Trophoblast cell (in vitro differentiated cells and primary cell): ENCODE measurements around the gene PSMA7.
A peak's percentile ranks its signal among the peaks of the same experiment; 100 is the strongest.

Source experiments
- DNase-seq, 2 donors: peaks; one replicate each; pipeline ENCODE4 v3.0.0-alpha.2; 2016
- H2AFZ ChIP-seq: 2 replicates; pipeline ENCODE4 v1.6.1; 2013; ENCODE audit warnings: low read length, moderate library complexity, mild to moderate bottlenecking; ENCODE audit not compliant: insufficient read depth, poor library complexity
- H2AK5ac ChIP-seq: 2 replicates; pipeline ENCODE4 v1.6.1; 2013; ENCODE audit warnings: mild to moderate bottlenecking, low read length
- H2BK120ac ChIP-seq: 2 replicates; pipeline ENCODE4 v1.6.1; 2013; ENCODE audit warnings: low read length, mild to moderate bottlenecking, moderate library complexity; ENCODE audit not compliant: insufficient read depth, poor library complexity
- H2BK12ac ChIP-seq: 2 replicates; pipeline ENCODE4 v1.6.1; 2013; ENCODE audit warnings: mild to moderate bottlenecking, low read length, moderate library complexity
- H2BK5ac ChIP-seq: 2 replicates; pipeline ENCODE4 v1.6.1; 2013; ENCODE audit warnings: low read length, low read depth, moderate library complexity, mild to moderate bottlenecking; ENCODE audit not compliant: poor library complexity
- H3K14ac ChIP-seq: 2 replicates; pipeline ENCODE4 v1.6.1; 2013; ENCODE audit warnings: mild to moderate bottlenecking, low read length
- H3K18ac ChIP-seq: 2 replicates; pipeline ENCODE4 v1.6.1; 2013; ENCODE audit warnings: mild to moderate bottlenecking, low read length
- H3K23ac ChIP-seq: 2 replicates; pipeline ENCODE4 v1.6.1; 2013; ENCODE audit warnings: low read length
- H3K27ac ChIP-seq: 2 replicates; pipeline ENCODE4 v1.5.1; 2013; ENCODE audit warnings: low read depth, mild to moderate bottlenecking, inconsistent platforms, low read length, moderate library complexity
- H3K27me3 ChIP-seq: 2 replicates; pipeline ENCODE4 v1.6.1; 2013; ENCODE audit warnings: inconsistent platforms, mild to moderate bottlenecking, low read length, moderate library complexity; ENCODE audit not compliant: insufficient read depth
- H3K36me3 ChIP-seq, 2 experiments: 1 replicate in 1 of 2; 2 replicates in 1 of 2; pipeline ENCODE4 v1.6.1; 2013; ENCODE audit warnings: low read length in 2 of 2, mild to moderate bottlenecking in 2 of 2, moderate library complexity in 1 of 2; ENCODE audit not compliant: insufficient read depth in 2 of 2, control insufficient read depth in 1 of 2
- H3K4ac ChIP-seq: 2 replicates; pipeline ENCODE4 v1.6.1; 2013; ENCODE audit warnings: low read depth, mild to moderate bottlenecking, low read length, moderate library complexity
- H3K4me1 ChIP-seq, 2 experiments: 1 replicate in 1 of 2; 2 replicates in 1 of 2; pipeline ENCODE4 v1.6.1; 2013; ENCODE audit warnings: low read length in 2 of 2, mild to moderate bottlenecking in 2 of 2, moderate library complexity in 1 of 2; ENCODE audit not compliant: insufficient read depth in 2 of 2, control insufficient read depth in 1 of 2
- H3K4me2 ChIP-seq: 2 replicates; pipeline ENCODE4 v1.6.1; 2013; ENCODE audit warnings: inconsistent platforms, mild to moderate bottlenecking, low read length, moderate library complexity
- H3K4me3 ChIP-seq: 2 replicates; pipeline ENCODE4 v1.5.1; 2013; ENCODE audit warnings: mild to moderate bottlenecking, low read depth, low read length, inconsistent platforms
- H3K79me1 ChIP-seq: one replicate; pipeline ENCODE4 v1.6.1; 2013; ENCODE audit warnings: low read length
- H3K79me2 ChIP-seq: 2 replicates; pipeline ENCODE4 v1.6.1; 2013; ENCODE audit warnings: low read length, mild to moderate bottlenecking; ENCODE audit not compliant: control insufficient read depth, insufficient read depth, poor library complexity
- H3K9ac ChIP-seq: 2 replicates; pipeline ENCODE4 v1.6.1; 2013; ENCODE audit warnings: mild to moderate bottlenecking, low read length
- H3K9me3 ChIP-seq: 2 replicates; pipeline ENCODE4 v1.6.1; 2013; ENCODE audit warnings: low read depth, mild to moderate bottlenecking, control low read depth, inconsistent platforms, low read length; ENCODE audit not compliant: insufficient read depth
- H4K12ac ChIP-seq: 2 replicates; pipeline ENCODE4 v1.6.1; 2013; ENCODE audit warnings: low read depth, mild to moderate bottlenecking, low read length, moderate library complexity
- H4K8ac ChIP-seq: 2 replicates; pipeline ENCODE4 v1.6.1; 2013; ENCODE audit warnings: low read depth, mild to moderate bottlenecking, low read length, moderate library complexity
- H4K91ac ChIP-seq: one replicate; pipeline ENCODE4 v1.6.1; 2013; ENCODE audit warnings: low read depth, mild to moderate bottlenecking, low read length, moderate library complexity
- WGBS: extraction: QIAGEN DNeasy Blood & Tissue Kit; methylation state at CpG from one replicate; pipeline ENCODE4 v1.1.7; 2013; ENCODE audit warnings: missing lambda C conversion rate; ENCODE audit not compliant: insufficient read length, insufficient coverage; ENCODE audit errors: extremely low coverage; 5-methylcytosine and 5-hydroxymethylcytosine counted together

Gene PSMA7

DNA sequence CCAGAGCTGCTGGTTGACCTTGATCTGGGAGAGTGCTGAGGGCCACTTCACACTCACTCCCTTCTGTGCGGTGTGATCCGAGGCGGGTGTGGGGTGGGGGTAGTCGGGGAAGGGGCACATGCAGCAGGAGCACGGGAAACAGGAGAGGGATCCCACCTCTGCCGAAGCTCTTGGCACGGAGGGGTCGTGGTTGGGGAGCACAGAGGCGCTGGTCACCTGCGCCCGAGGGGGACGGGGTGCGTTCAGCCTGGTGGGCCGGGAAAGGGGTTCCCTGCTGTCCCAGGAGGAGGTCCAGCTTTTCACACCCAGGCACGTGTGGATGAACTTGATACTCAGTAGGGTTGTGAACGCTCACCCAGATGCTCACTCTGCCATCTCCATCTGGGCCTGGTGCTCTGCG, 17.7 kb upstream of the PSMA7 start:
- Histone ChIP-seq H3K4me3 (no peak overlapping the region), H3K9me3 (no peaks in the 10 kb centered on the region), H3K4ac (no peak overlapping the region), H3K14ac (no peak overlapping the region), H3K23ac (no peak overlapping the region), H4K91ac (no peak overlapping the region), H3K4me2 (no peak overlapping the region), H3K79me1 (no peaks in the 10 kb centered on the region), H3K36me3 (peaks cover 59 to 64% of the 10 kb centered on the region in 2 experiments), H3K18ac (peak overlapping the region; percentile 16), H3K79me2 (peaks cover 9% of the 10 kb centered on the region), H3K9ac (no peak overlapping the region), H4K8ac (no peak overlapping the region), H3K27me3 (no peaks in the 10 kb centered on the region), H2BK12ac (no peak overlapping the region), H2BK120ac (no peak overlapping the region), H2AFZ (no peak overlapping the region), H4K12ac (no peak overlapping the region), H2AK5ac (no peak overlapping the region), H3K27ac (no peak overlapping the region), H2BK5ac (no peak overlapping the region), H3K4me1 (peaks cover 17 to 23% of the 10 kb centered on the region in 2 experiments)
- WGBS = no CpG with 5 or more reads among the region's 17 CpGs
- no peak for DNase-seq

GRCh38 chr20:62160253-62160652, 17.1 kb upstream of the PSMA7 start:
- Histone ChIP-seq H3K9ac (no peak overlapping the region), H2BK5ac (no peak overlapping the region), H3K9me3 (no peaks in the 10 kb centered on the region), H2BK120ac (no peak overlapping the region), H3K4ac (no peak overlapping the region), H3K14ac (no peak overlapping the region), H3K4me2 (no peak overlapping the region), H3K27me3 (no peaks in the 10 kb centered on the region), H4K8ac (no peak overlapping the region), H2AFZ (no peak overlapping the region), H4K91ac (no peak overlapping the region), H3K27ac (no peak overlapping the region), H3K79me1 (no peaks in the 10 kb centered on the region), H4K12ac (no peak overlapping the region), H3K4me3 (no peak overlapping the region), H2AK5ac (no peak overlapping the region), H3K36me3 (peaks cover 54 to 58% of the 10 kb centered on the region in 2 experiments), H2BK12ac (no peak overlapping the region), H3K4me1 (peaks cover 24 to 28% of the 10 kb centered on the region in 2 experiments), H3K23ac (no peak overlapping the region), H3K18ac (no peak overlapping the region), H3K79me2 (peaks cover 9% of the 10 kb centered on the region)
- WGBS = no CpG with 5 or more reads among the region's 9 CpGs
- DNase-seq = no peak

DNA sequence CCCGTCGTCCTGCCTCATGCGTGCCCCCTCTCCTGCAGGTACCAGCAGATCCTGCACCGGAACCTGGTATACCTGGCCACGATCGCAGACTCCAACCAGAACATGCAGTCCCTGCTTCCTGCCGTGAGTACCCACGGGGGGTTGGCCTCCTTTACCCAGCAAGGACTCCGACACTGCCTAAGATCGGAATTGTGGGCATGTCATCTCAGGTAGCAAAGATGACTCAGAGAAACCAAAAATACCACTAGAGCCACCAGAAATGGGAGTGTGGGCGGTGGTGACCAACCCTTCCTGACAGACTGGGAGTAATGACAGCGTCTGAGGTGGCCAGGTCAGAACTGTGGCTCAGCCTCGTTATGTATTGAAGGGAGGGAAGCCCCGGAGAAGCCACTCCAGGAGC, 16.6 kb upstream of the PSMA7 start:
- H3K4me3 ChIP-seq = no peak overlapping the region
- no peak overlapping the region for H4K91ac ChIP-seq
- H3K9me3 ChIP-seq = no peaks in the 10 kb centered on the region
- no peaks in the 10 kb centered on the region for H3K27me3 ChIP-seq
- no peak overlapping the region for H3K4ac ChIP-seq
- WGBS = no CpG with 5 or more reads among the region's 14 CpGs
- H2BK12ac ChIP-seq = no peak overlapping the region
- H3K14ac ChIP-seq = no peak overlapping the region
- H3K9ac ChIP-seq = no peak overlapping the region
- H3K27ac ChIP-seq = no peak overlapping the region
- H2BK5ac ChIP-seq = no peak overlapping the region
- H2BK120ac ChIP-seq = no peak overlapping the region
- H2AK5ac ChIP-seq = no peak overlapping the region
- peaks cover 25 to 31% of the 10 kb centered on the region in 2 experiments for H3K4me1 ChIP-seq
- H3K79me2 ChIP-seq = peaks cover 9% of the 10 kb centered on the region
- no peak overlapping the region for H3K4me2 ChIP-seq
- H3K23ac ChIP-seq = no peak overlapping the region
- no peak overlapping the region for H4K12ac ChIP-seq
- H2AFZ ChIP-seq = no peak overlapping the region
- no peaks in the 10 kb centered on the region for H3K79me1 ChIP-seq
- H3K18ac ChIP-seq = no peak overlapping the region
- H3K36me3 ChIP-seq = peaks cover 49 to 54% of the 10 kb centered on the region in 2 experiments
- peak in 1 of 2 donors; percentile 51 for DNase-seq
- no peak overlapping the region for H4K8ac ChIP-seq

GRCh38 chr20:62159052-62159451, 15.9 kb upstream of the PSMA7 start:
- no peak overlapping the region for H3K9ac ChIP-seq
- H3K4me3 ChIP-seq = no peak overlapping the region
- no peak overlapping the region for H2AFZ ChIP-seq
- H2BK12ac ChIP-seq = no peak overlapping the region
- H3K27ac ChIP-seq = no peak overlapping the region
- H3K79me1 ChIP-seq = no peaks in the 10 kb centered on the region
- no peak overlapping the region for H3K4ac ChIP-seq
- H3K23ac ChIP-seq = no peak overlapping the region
- no peak overlapping the region for H4K12ac ChIP-seq
- no CpG with 5 or more reads among the region's 11 CpGs for WGBS
- no peaks in the 10 kb centered on the region for H3K27me3 ChIP-seq
- peaks cover 25 to 31% of the 10 kb centered on the region in 2 experiments for H3K4me1 ChIP-seq
- H3K36me3 ChIP-seq = peaks cover 49 to 50% of the 10 kb centered on the region in 2 experiments
- H3K4me2 ChIP-seq = no peak overlapping the region
- peaks cover 9% of the 10 kb centered on the region for H3K79me2 ChIP-seq
- DNase-seq = no peak
- no peaks in the 10 kb centered on the region for H3K9me3 ChIP-seq
- H4K91ac ChIP-seq = no peak overlapping the region
- H2BK120ac ChIP-seq = no peak overlapping the region
- H3K18ac ChIP-seq = no peak overlapping the region
- H3K14ac ChIP-seq = no peak overlapping the region
- no peak overlapping the region for H4K8ac ChIP-seq
- H2BK5ac ChIP-seq = no peak overlapping the region
- no peak overlapping the region for H2AK5ac ChIP-seq
